ENCODE measurements around the gene SLITRK1. TPM values are rescaled to one million over a fixed set of nuclear protein-coding genes. Genes with fewer than 3 reads are reported as not detected.

SLITRK1 gene
- total RNA-seq, 1 experiment from 2014 or later, result 0.20 TPM

GRCh38 chr13:83865161-83866137 lies 16.8 kb downstream of the SLITRK1 start:
- H3K56ac ChIP-seq (ENCODE audit: insufficient read length, low read depth, low read length), result no peak overlapping the region
- H2AK5ac ChIP-seq (ENCODE audit: insufficient read length, low read length), result no peak overlapping the region
- no peak overlapping the region for H3K4ac ChIP-seq (ENCODE audit: low read depth, low read length)
- no peak overlapping the region for H4K8ac ChIP-seq (replicated peaks; ENCODE audit: insufficient read length, low read depth, low read length)
- H2AFZ ChIP-seq (ENCODE audit: low read length), result no peak overlapping the region
- H3K18ac ChIP-seq (ENCODE audit: insufficient read length, low read depth, low read length), result no peak overlapping the region
- no peaks in the 10 kb centered on the region for H3K36me3 Mint-ChIP-seq (ENCODE audit: insufficient read depth in 1 of 3, low read depth in 3 of 3)
- H4K20me1 ChIP-seq (ENCODE audit: control insufficient read depth, insufficient read depth, insufficient read length), result no peaks in the 10 kb centered on the region
- no peak overlapping the region for H2BK12ac ChIP-seq (ENCODE audit: insufficient read length, low read depth, low read length)
- H3K79me2 ChIP-seq (ENCODE audit: insufficient read depth, low read length), result no peaks in the 10 kb centered on the region
- no peak overlapping the region for H2BK120ac ChIP-seq (ENCODE audit: low read depth, low read length, poor library complexity, severe bottlenecking)
- no peak overlapping the region for H4K5ac ChIP-seq (ENCODE audit: insufficient read length, low read depth, low read length)
- no peak overlapping the region for H4K91ac ChIP-seq (ENCODE audit: insufficient read length, low read depth, low read length)
- H3K9me3 Mint-ChIP-seq, result no peaks in the 10 kb centered on the region
- H2BK15ac ChIP-seq (ENCODE audit: low read depth, low read length), result no peak overlapping the region
- peaks cover 0 to 5% of the 10 kb centered on the region in 2 experiments for H3K4me1 Mint-ChIP-seq
- TF ChIP-seq, protein P1, sequence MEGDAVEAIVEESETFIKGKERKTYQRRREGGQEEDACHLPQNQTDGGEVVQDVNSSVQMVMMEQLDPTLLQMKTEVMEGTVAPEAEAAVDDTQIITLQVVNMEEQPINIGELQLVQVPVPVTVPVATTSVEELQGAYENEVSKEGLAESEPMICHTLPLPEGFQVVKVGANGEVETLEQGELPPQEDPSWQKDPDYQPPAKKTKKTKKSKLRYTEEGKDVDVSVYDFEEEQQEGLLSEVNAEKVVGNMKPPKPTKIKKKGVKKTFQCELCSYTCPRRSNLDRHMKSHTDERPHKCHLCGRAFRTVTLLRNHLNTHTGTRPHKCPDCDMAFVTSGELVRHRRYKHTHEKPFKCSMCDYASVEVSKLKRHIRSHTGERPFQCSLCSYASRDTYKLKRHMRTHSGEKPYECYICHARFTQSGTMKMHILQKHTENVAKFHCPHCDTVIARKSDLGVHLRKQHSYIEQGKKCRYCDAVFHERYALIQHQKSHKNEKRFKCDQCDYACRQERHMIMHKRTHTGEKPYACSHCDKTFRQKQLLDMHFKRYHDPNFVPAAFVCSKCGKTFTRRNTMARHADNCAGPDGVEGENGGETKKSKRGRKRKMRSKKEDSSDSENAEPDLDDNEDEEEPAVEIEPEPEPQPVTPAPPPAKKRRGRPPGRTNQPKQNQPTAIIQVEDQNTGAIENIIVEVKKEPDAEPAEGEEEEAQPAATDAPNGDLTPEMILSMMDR (conservative IDR thresholded peaks at IDR 0.05), result no peak
- no peaks in the 10 kb centered on the region for H3K9me3 ChIP-seq (ENCODE audit: control insufficient read depth, low read depth, low read length)
- no peak overlapping the region for H3K27ac ChIP-seq (ENCODE audit: insufficient read length, low read depth, low read length)
- no peak overlapping the region for H2BK20ac ChIP-seq (ENCODE audit: low read depth, low read length, poor library complexity, severe bottlenecking)
- no peak overlapping the region for H3T11ph ChIP-seq (ENCODE audit: low read length)
- H3K23ac ChIP-seq (ENCODE audit: insufficient read length, low read depth, low read length), result no peak overlapping the region
- no peaks in the 10 kb centered on the region for H3K23me2 ChIP-seq (ENCODE audit: insufficient read length, low read depth, low read length, poor library complexity, severe bottlenecking)
- no peaks in the 10 kb centered on the region for H3K27me3 Mint-ChIP-seq (ENCODE audit: low read depth)
- no peak overlapping the region for H2BK5ac ChIP-seq (ENCODE audit: insufficient read length, low read length)
- H3K27me3 ChIP-seq (ENCODE audit: insufficient read depth, low read length), result no peaks in the 10 kb centered on the region
- no peak overlapping the region for H3K9ac ChIP-seq (ENCODE audit: extremely low read depth, insufficient read length, low read length)
- no peak overlapping the region for H3K4me2 ChIP-seq (ENCODE audit: insufficient read depth, insufficient read length, low read length)
- H3K4me1 ChIP-seq (ENCODE audit: insufficient read depth, low read length), result no peaks in the 10 kb centered on the region
- no peak overlapping the region for H3K14ac ChIP-seq (ENCODE audit: insufficient read depth, low read length)
- no peaks in the 10 kb centered on the region for H3K79me1 ChIP-seq (ENCODE audit: insufficient read depth, low read depth, low read length, poor library complexity, severe bottlenecking)
- no CpG with 5 or more reads among the region's 5 CpGs for WGBS (ENCODE audit: extremely low coverage, insufficient read length, low lambda C conversion rate)
- no peak overlapping the region for H3K4me3 Mint-ChIP-seq
- H3K27ac Mint-ChIP-seq, result no peak overlapping the region
- no peak for DNase-seq
